HCEC 1CT (cell line): ENCODE data around the gene H2BK1.

Experiments
- DNase-seq: peaks from one replicate; pipeline ENCODE4 v3.0.0-alpha.2; 2017

Gene H2BK1

GRCh38 chr7:151210087-151210854 is at the start of gene H2BK1:
Gene H2BK1, minus strand, starts transcription at chr7:151210488. Its CDS starts 170 bp downstream, at chr7:151210318.
- DNase-seq, result no peak

- DNase-seq, result no peak
These were observed 47.7 kb upstream of the H2BK1 start for GRCh38 chr7:151257990-151258389.

- DNase-seq, result no peak
These were observed 46.2 kb upstream of the H2BK1 start for GRCh38 chr7:151256410-151257045.

GRCh38 chr7:151255390-151255789 is 45.1 kb upstream of the H2BK1 start:
- DNase-seq, result no peak

- DNase-seq, result no peak
These were observed 44.6 kb upstream of the H2BK1 start for GRCh38 chr7:151254851-151255250.

- no peak for DNase-seq
These were observed 44.0 kb upstream of the H2BK1 start for GRCh38 chr7:151254316-151254715.

- DNase-seq, result no peak
These were observed 42.8 kb upstream of the H2BK1 start for GRCh38 chr7:151252961-151253711.

- DNase-seq, result no peak
These were observed 42.2 kb upstream of the H2BK1 start for GRCh38 chr7:151252561-151252835.

- DNase-seq, result peak; percentile 56
These were observed 41.6 kb upstream of the H2BK1 start for GRCh38 chr7:151251689-151252560.

- DNase-seq, result no peak
These were observed 41.0 kb upstream of the H2BK1 start for GRCh38 chr7:151251328-151251688.

- no peak for DNase-seq
These were observed 40.2 kb upstream of the H2BK1 start for GRCh38 chr7:151250181-151251132.

GRCh38 chr7:151249732-151250072 is 39.4 kb upstream of the H2BK1 start:
- DNase-seq, result peak; percentile 18

GRCh38 chr7:151249034-151249731 is 38.9 kb upstream of the H2BK1 start:
- peak; percentile 36 for DNase-seq

GRCh38 chr7:151248346-151249033 is 38.2 kb upstream of the H2BK1 start, which contains the start of gene SMARCD3:
Gene SMARCD3, minus strand, starts transcription at chr7:151248694. Its CDS starts 132 bp downstream, at chr7:151248562.
- peak; percentile 52 for DNase-seq

GRCh38 chr7:151247611-151248345 is 37.5 kb upstream of the H2BK1 start:
- DNase-seq, result no peak

GRCh38 chr7:151246851-151247580 is 36.7 kb upstream of the H2BK1 start:
- DNase-seq, result no peak

- no peak for DNase-seq
These were observed 36.0 kb upstream of the H2BK1 start for GRCh38 chr7:151246102-151246850.

GRCh38 chr7:151245360-151246101 is 35.2 kb upstream of the H2BK1 start:
- DNase-seq, result no peak
